Measurements from ENCODE around the gene EEIG2.

EEIG2 gene

DNA sequence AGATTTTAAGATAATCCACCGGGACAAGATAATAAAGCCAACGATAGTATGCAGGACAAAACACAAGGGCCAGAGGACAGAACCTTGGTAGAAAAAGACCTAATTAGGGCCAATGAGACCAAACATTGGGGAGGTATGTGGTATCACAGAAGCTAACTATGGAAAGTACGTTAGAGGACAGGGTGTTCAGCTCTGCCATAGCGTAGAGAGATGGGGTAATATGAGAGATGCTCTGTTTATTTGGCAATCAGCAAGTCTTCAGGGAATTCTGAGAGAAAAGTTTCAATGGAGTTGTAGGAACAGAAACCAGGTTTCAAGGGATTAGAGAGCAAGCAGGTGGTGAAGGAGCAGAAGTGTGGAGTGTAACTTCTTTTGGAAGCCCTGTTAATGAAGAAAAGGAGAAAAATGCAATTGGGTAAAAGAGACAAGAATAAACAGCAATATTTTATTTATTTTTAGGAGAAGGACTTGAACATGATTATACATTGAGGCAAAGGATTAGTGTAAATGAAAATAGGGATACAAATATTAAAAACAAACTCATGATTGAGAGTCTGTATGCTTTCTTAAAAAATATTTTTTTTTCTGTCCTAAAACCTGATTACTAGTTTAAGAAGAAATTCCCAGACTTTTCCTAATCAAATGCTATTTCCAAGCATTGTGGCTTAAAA lies 24.0 kb downstream of the EEIG2 start:
- no peak for DNase-seq (ENCODE audit: low read depth in 2 of 2)

DNA sequence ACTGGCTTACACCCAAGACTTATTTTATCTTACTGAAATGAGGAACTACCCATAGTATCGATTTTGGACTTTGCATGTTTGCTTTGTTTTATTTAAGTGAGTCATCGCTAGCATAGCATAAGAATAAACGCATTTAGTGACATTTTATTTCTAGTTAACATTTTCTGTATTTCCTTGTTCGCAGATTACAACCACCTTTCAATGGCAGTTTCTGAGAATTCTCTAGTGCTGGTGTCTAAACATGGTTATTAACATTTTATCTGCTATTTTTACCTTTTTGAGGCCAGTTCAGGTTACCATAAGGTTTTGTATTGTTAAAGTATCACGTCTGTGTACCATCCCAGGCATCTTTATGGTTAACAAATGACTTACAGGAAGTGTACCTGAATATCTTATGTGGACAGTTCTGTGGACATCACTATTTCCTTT lies 24.5 kb downstream of the EEIG2 start:
- DNase-seq (ENCODE audit: low read depth in 2 of 2) = no peak

GRCh38 chr1:108585313-108585712 lies 25.4 kb downstream of the EEIG2 start:
- no peak for DNase-seq (ENCODE audit: low read depth in 2 of 2)

GRCh38 chr1:108590441-108590840 lies 30.5 kb downstream of the EEIG2 start:
- DNase-seq (ENCODE audit: low read depth in 2 of 2) = no peak

DNA sequence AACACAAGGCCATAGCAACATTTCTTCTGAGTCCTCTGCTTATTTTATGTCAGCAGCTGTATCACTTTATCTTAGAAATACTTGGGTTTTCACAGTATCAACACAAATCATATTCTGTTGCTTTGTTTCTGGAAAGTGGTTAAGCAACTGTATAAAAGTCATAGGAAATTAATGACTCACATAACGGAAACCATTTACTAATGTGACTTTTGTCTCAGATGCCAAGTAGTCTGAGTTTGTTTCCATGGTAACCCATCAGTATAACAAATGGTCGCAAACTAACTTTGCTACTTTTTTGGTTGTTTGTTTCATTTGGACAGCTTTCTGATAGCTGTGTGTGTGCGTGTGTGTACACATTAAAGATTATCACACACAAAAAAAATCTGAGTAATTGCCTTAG lies 31.1 kb downstream of the EEIG2 start:
- no peak for DNase-seq (ENCODE audit: low read depth in 2 of 2)

- no peak for DNase-seq (ENCODE audit: low read depth in 2 of 2)
Observed at GRCh38 chr1:108591466-108591865, 31.6 kb downstream of the EEIG2 start.

DNA sequence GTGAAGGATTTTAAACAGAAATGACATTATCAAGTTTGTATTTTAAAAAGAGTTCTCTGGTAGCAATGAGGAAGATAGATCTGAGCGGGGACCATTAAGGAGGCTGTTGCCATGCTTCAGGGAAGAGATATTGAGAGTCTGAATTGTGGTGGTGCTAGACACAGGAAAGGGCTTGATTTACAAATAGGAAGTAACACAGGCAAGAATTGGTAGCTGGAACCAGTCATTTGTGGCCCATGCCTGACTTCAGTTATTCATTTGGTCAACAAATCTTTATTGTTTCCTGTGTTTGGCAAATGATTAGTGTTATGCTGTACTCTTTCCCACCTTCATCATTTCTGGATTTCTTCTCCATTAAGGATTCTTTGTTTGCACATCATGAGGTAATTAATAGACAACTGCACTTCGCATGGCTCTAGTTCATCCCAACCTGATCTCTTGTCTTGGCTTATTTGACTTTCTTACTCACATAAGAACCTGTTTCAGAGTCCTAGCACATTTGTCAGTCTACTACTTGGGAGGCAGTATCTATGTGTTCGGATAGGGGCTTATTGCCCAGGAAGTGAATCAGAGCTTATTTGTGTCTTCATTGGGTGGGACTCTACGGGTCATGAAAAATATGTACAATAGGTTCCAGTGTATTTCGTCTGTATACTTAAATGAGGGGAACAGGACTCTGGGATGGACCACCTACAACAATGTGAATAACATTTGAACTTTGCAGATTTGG lies 32.3 kb downstream of the EEIG2 start:
- no peak for DNase-seq (ENCODE audit: low read depth in 2 of 2)

DNA sequence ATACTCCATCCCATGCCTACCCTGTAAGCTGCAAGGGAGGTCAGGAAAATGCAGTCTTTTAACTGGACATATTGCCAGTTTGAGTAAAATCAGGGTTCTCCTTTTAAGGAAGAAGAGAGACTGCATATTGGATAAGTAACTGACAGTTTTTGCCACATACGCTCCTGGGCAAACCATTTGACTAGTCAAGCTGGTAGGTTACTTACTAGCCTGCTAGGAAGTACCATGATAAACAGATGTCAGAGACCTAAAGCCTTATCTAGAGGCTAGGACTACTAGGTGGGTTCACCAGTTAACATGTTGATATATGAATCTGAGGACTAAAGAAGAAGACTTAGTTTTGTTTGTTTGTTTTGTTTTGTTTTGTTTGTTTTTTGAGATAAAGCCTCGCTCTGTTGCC lies 33.5 kb downstream of the EEIG2 start:
- no peak for DNase-seq (ENCODE audit: low read depth in 2 of 2)

- DNase-seq (ENCODE audit: low read depth in 2 of 2) = no peak
Observed at GRCh38 chr1:108595507-108595906, 35.6 kb downstream of the EEIG2 start.

DNA sequence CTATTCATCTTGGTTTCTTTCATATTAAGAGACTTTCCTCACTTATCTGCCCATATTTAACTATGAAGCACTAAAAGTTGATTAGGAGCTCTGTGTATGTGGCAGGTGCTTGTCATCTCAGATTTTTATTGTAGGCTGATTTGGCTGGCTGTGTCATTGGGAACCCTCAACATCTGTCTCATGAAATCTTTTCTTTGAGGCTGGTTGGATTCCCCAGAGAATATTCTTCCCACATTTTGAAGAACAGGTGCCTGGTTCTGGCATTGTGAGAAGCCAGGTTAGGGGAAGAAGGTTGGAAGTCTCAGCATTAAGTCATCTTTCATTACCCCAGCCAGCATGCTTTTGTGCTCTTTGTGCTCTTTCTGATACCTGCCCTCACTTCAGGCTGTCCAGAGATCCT lies 37.1 kb downstream of the EEIG2 start:
- no peak for DNase-seq (ENCODE audit: low read depth in 2 of 2)

DNA sequence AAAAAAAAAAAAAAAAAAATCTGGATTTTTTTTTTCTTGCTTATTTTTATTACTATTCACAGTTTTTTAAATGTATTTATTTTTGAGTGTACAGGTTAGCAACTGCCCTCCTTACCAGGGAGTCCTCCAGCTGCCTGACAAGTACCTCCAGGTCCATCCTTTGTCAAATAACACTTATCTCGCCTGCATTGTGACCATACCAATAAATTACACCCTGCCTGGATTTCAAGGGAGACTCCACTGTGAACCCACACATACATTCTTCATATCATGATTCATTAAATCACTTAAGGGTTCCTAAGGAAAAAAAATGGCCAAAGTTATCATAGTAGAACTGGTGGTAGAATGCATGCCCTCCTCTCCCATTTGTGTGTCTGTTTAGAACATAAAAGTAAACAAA lies 38.4 kb downstream of the EEIG2 start:
- DNase-seq (ENCODE audit: low read depth in 2 of 2) = no peak

- no peak for DNase-seq (ENCODE audit: low read depth in 2 of 2)
Observed at GRCh38 chr1:108600504-108600903, 40.6 kb downstream of the EEIG2 start.

GRCh38 chr1:108601708-108602410 lies 42.0 kb downstream of the EEIG2 start:
- DNase-seq (ENCODE audit: low read depth in 2 of 2) = no peak

GRCh38 chr1:108605633-108606032 lies 45.7 kb downstream of the EEIG2 start:
- no peak for DNase-seq (ENCODE audit: low read depth in 2 of 2)

DNA sequence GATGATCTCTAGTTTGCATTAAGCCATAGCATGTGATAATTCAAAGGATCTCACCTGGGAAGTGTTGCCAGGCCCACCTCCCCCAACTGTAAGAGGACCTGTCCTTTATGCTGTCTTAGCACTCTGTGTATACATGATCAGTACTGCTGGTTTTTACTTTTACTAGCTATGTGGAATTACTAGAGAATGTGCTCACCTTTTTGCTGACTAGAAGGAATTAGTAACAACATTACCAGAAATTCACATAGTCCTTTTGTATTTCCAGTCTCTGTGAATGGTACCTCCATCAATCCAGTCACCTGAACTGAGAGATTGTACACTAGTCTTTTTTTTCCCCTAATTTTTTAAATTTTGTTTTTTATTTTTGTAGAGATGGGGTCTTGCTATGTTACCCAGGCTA lies 46.6 kb downstream of the EEIG2 start:
- no peak for DNase-seq (ENCODE audit: low read depth in 2 of 2)

DNA sequence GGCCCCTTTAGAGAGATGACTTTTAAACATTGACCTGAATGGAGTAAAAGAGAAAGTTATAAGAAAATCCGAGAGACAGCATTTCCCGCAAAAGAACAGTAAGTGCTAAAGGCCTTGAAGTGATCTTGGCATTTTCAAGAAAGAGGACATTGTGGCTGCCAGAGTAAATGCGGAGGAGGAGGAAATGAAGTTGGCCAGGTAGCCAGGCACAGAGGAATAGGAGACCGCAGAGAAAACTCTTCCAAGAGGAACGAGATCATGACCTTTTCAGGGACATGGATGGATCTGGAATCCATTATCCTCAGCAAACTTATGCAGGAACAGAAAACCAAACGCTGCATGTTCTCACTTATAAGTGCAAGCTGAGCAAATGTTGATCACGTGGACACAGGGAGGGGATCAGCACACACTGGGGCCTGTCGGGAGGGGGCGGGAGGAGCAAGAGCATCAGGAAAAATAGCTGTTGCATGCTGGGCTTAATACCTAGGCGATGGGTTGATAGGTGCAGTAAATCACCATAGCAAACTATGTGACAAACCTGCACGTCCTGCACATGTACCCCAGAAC lies 49.7 kb downstream of the EEIG2 start:
- DNase-seq (ENCODE audit: low read depth in 2 of 2) = no peak

Data from stimulated activated CD4-positive, alpha-beta T cell treated with anti-CD3 and anti-CD28 coated beads, Interleukin-1b, Interleukin-23, amount 100 ng/mL, for 1 hour (primary cell).